ENCODE results near the gene SYT17.

The SYT17 gene

DNA sequence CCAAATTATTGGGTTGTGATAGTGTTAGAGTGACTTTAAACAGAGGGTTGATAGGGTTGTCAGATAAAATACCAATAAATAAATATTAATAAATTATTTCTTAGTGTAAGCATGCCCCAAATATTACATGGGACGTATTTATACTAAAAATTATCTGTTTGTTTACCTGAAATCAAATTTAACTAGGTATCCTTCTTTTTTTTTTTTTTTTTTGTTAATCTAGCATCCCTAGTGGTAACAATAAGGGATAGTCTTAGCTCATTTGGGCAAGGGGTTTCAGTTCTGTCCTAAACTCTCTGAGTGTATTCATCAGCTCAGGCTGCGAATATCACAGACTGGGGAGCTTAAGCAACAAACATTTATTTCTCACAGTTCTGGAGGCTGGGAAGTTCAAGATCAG, 118.8 kb downstream of the SYT17 start:
- Histone ChIP-seq H3K4me1 (no peaks in the 10 kb centered on the region), H3K27ac (no peak overlapping the region), H3K9me3 (no peaks in the 10 kb centered on the region), H3K36me3 (no peaks in the 10 kb centered on the region), H3K27me3 (no peaks in the 10 kb centered on the region), H3K4me3 (no peak overlapping the region)
- no peak for DNase-seq
- TF ChIP-seq, protein P1, sequence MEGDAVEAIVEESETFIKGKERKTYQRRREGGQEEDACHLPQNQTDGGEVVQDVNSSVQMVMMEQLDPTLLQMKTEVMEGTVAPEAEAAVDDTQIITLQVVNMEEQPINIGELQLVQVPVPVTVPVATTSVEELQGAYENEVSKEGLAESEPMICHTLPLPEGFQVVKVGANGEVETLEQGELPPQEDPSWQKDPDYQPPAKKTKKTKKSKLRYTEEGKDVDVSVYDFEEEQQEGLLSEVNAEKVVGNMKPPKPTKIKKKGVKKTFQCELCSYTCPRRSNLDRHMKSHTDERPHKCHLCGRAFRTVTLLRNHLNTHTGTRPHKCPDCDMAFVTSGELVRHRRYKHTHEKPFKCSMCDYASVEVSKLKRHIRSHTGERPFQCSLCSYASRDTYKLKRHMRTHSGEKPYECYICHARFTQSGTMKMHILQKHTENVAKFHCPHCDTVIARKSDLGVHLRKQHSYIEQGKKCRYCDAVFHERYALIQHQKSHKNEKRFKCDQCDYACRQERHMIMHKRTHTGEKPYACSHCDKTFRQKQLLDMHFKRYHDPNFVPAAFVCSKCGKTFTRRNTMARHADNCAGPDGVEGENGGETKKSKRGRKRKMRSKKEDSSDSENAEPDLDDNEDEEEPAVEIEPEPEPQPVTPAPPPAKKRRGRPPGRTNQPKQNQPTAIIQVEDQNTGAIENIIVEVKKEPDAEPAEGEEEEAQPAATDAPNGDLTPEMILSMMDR (IDR thresholded peaks at IDR 0.05) = no peak
- intact Hi-C loops (cut with DNase I; ENCODE audit: low total_unique reads) = no loop called here

DNA sequence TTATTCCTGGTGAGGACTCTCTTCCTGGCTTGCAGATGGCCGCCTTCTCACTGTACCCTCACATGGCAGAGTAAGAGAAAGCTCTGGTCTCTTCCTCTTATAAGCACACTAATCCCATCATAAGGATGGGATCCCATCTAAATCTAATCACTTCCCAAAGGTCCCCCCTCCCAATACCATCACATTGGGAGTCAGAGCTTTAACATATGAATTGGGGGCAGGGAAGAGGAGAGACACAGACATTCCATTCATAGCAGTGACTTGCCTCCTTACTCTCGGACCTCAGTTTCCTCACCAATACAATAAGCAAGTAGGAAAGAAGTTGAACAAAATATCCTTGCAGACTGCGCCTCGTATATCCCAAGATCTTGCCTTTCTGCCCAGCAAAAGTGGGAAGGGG, 119.2 kb downstream of the SYT17 start:
- TF ChIP-seq, protein P1 (IDR thresholded peaks at IDR 0.05) = no peak
- Histone ChIP-seq H3K9me3 (no peaks in the 10 kb centered on the region), H3K4me3 (no peak overlapping the region), H3K27me3 (no peaks in the 10 kb centered on the region), H3K36me3 (no peaks in the 10 kb centered on the region), H3K27ac (no peak overlapping the region), H3K4me1 (no peaks in the 10 kb centered on the region)
- DNase-seq = no peak
- intact Hi-C loops (cut with DNase I; ENCODE audit: low total_unique reads) = no loop called here

DNA sequence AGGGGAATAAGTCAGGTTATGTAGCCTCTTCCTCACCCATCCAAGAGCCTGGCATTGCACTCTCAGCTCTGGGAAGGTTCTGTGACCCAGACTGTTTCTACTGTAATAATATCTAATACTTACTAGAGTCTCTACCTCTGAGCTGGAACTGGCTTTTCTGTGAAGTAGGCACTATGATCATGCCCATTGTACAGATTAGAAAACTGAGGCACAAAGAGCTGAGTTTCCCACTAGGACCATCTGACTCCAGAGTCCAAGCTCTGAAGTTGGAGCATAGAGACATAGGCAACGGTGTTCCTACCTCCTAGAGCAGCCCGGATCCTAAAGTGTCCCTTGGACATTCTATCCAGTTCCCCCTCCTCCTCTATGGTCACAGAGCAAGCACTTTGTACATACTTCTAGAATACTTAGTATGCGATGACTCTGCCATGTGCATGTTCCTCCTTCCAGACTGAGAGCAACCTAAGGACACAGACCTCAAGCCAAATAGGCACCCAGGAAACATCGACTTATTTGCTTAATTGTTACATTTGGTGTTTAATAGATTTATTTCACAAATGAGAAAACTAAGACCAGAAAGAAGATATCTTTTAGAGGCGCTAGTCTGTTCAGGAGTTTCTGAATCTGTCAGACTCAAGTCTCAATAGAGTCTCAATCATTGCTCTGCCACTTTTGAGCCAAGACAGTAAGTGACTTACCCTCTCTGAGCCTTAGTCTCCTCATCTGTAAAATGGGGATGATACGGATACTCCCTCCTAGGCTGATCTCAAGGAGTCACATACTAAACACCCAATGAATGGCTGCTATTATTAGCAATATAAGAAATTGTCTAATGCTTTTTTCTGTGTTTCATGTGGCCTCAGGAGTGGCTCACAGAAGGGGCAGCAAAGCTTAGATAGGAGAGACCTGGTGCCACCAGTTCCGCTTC, 121.1 kb downstream of the SYT17 start:
- Histone ChIP-seq H3K4me1 (no peaks in the 10 kb centered on the region), H3K27ac (no peak overlapping the region), H3K4me3 (no peak overlapping the region), H3K36me3 (no peaks in the 10 kb centered on the region), H3K9me3 (no peaks in the 10 kb centered on the region), H3K27me3 (no peaks in the 10 kb centered on the region)
- TF ChIP-seq, protein P1 (IDR thresholded peaks at IDR 0.05) = no peak
- no peak for DNase-seq
- intact Hi-C loops (cut with DNase I; ENCODE audit: low total_unique reads) = no loop called here

DNA sequence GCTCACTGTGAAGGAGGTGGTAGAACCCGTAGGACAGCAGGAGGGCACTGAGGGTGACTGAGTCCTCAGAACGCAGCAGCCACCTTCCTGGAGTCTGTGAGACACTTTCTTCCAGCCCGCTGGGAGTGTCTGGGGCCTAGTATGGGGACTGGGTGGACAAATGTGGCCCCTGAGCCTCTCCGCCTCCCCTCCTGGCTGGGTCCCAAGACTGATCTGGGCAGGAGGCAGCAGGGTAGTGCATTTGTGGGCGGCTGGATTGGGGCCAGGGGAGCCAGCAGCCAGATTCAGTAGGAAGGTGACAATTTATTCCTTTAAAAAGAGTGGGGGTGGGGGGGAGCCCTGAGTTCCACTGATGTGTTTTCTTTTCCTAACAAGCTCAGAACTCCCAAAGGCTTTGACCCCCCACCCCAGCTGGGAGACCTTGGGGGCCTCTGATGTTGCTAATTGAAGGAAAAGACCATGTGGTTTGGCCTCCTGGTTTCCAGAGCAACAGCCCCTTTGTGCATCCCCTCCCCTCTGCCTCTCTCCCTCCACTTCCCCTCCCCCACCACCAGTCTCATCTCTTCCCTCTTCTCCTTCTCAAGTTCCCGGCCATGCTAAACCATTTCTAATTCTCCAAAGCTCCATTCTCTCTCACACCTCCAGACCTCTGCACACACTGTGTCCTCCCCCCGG, 121.9 kb downstream of the SYT17 start:
- Histone ChIP-seq H3K9me3 (no peaks in the 10 kb centered on the region), H3K36me3 (no peaks in the 10 kb centered on the region), H3K27me3 (no peaks in the 10 kb centered on the region), H3K4me3 (no peak overlapping the region), H3K27ac (no peak overlapping the region), H3K4me1 (no peaks in the 10 kb centered on the region)
- TF ChIP-seq, protein P1 (IDR thresholded peaks at IDR 0.05) = no peak
- DNase-seq = no peak
- intact Hi-C loops (cut with DNase I; ENCODE audit: low total_unique reads) = no loop called here

DNA sequence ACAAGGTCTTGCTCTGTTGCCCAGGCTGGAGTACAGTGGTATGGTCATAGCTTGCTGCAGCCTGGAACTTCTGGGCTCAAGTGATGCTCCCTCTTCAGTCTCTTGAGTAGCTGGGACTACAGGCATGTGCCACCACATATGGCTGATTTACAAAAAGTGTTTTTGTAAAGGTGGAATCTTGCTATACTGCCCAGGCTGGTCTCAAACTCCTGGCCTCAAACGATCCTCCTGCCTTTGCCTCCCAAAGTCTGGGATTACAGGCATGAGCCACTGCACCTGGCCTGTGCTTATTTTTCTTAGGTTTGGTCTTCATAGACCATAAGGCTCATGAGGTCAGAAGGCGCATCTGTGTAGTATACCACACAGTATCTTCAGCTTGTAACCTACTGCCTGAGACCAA, 122.8 kb downstream of the SYT17 start:
- TF ChIP-seq, protein P1 (IDR thresholded peaks at IDR 0.05) = no peak
- Histone ChIP-seq H3K27me3 (peaks cover 0 to 2% of the 10 kb centered on the region in 2 donors), H3K27ac (no peak overlapping the region), H3K9me3 (no peaks in the 10 kb centered on the region), H3K4me3 (no peak overlapping the region), H3K36me3 (no peaks in the 10 kb centered on the region), H3K4me1 (no peaks in the 10 kb centered on the region)
- no peak for DNase-seq
- intact Hi-C loops (cut with DNase I; ENCODE audit: low total_unique reads) = no loop called here

Measured in tibial artery (tissue), 4 donors.